GM18498 (cell line): ENCODE results near the gene ABCC4.

Source experiments
- ATAC-seq: cut with Tn5 transposase; IDR thresholded peaks from one replicate; pipeline ENCODE4 v1.9.1; 2021; ENCODE audit warnings: mild to moderate bottlenecking, moderate library complexity; ENCODE audit not compliant: unreplicated experiment

Gene ABCC4

GRCh38 chr13:95233026-95233635, 68.1 kb downstream of the ABCC4 start:
- ATAC-seq: no peak

- no peak for ATAC-seq
Observed at GRCh38 chr13:95231393-95231792, 69.9 kb downstream of the ABCC4 start.

- ATAC-seq: no peak
Observed at GRCh38 chr13:95229855-95230254, 71.4 kb downstream of the ABCC4 start.

- ATAC-seq: no peak
Observed at GRCh38 chr13:95228130-95228529, 73.1 kb downstream of the ABCC4 start.

GRCh38 chr13:95226932-95227695, 74.1 kb downstream of the ABCC4 start:
- ATAC-seq: peak; percentile 94

- ATAC-seq: no peak
Observed at GRCh38 chr13:95226476-95226875, 74.8 kb downstream of the ABCC4 start.

DNA sequence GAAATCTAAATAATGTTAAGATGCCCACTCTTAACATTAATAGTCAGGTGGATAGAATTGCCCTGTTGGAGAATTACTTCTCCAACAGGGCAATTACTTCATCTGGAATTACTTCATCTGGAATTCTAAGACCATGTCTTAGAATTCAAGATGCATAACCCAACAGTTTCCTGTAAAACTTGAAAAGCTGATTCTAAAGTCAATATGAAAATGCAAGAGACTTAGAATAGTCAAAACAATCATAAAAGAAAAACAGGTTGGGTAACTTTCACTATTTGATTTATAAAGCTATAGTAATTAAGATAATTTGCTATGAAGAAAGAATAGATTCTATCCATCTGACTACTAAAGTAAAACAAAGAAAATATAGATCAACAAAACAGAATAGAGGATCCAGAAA, 75.2 kb downstream of the ABCC4 start:
- no peak for ATAC-seq

DNA sequence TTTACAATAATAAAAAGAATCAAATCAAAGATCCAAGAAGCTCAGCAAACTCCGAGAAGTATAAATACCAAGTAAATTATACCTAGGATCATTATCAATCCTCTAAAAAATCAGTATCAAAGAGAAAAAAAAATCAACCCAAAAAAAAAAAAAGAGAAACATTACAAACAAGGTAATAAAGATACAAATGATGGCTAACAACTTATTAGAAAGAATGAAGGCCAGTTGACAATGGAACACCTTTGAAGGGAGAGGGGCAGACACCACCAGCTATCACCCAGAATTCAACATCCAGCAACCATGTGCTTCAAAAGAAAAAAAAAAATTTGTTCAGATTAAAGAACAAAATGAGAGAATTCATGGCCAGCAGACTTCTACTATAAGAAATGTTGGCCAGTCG, 77.2 kb downstream of the ABCC4 start:
- no peak for ATAC-seq

- peak; percentile 38 for ATAC-seq
Observed at GRCh38 chr13:95222733-95223018, 78.6 kb downstream of the ABCC4 start.

DNA sequence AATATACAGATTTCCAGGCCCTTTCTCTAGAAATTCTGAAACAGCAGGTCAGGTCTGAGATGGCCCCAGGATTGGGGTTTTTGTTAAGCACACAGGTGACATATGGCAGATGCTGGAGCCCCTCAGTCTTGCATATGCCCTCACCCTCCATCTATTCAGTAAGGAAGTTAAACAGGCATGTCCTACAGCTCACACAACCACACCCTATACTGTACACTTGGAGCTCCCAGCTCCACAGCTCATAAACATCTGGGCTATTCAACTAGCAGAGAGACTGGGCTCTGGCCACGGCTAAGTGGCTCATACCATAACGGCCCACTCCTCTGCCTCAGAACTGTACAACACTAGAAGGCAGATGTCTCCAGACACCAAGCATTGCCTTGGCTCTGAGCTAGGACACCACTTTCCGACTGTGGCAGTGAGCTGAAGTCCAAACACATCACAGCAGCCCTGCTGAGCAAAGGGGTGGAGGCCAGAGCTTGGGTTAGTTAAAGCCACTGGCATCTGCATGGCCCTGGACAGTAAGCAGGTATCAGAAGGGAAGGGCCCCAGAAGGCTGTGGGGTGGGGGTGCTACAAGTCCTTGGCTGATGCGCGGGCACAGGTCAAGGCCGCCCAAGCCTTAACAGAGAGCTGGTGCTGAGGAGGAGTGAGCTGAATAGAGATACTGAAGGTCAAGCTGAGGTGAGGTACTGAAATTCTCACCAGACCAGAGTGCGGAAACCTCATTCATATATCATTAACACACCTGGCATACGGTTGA, 79.1 kb downstream of the ABCC4 start:
- ATAC-seq: peak; percentile 36

DNA sequence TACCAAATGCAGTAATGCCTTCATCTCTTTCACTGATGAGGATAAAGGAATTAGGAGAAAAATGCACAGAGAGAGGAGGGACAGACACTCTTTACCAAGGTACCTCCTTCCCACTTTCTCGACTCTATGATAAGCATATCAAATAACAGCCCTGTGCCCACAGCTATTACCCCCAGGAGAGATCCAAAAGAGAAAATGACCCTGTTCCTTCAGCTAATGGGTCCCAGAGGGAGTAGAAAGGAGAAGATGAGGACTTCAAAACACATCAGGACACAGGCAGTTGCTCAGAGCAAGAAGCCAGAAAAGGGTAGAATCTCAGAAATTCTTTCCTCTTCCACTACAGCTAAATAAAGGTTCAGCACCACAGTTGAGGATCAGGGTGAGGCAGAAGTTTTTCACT, 80.6 kb downstream of the ABCC4 start:
- ATAC-seq: no peak

GRCh38 chr13:95217920-95218830, 83.1 kb downstream of the ABCC4 start:
- no peak for ATAC-seq

DNA sequence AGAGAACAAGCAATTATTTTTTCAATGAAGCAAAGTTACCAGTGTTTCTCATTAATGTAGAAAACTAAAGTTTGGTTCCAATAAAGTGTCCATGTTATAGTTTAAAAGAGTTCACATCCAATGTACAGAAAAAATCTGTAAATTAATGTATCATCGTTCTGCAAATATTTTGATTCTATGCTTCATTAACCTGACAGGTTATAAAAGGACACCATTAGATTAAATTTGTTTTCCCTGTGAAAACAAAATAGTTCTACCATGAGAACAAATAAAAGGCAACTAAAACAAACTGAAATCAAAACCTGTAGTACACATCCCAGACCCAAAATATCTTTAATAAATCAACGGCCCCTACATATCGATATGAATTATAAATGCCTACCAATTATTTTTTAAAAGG, 85.1 kb downstream of the ABCC4 start:
- no peak for ATAC-seq

DNA sequence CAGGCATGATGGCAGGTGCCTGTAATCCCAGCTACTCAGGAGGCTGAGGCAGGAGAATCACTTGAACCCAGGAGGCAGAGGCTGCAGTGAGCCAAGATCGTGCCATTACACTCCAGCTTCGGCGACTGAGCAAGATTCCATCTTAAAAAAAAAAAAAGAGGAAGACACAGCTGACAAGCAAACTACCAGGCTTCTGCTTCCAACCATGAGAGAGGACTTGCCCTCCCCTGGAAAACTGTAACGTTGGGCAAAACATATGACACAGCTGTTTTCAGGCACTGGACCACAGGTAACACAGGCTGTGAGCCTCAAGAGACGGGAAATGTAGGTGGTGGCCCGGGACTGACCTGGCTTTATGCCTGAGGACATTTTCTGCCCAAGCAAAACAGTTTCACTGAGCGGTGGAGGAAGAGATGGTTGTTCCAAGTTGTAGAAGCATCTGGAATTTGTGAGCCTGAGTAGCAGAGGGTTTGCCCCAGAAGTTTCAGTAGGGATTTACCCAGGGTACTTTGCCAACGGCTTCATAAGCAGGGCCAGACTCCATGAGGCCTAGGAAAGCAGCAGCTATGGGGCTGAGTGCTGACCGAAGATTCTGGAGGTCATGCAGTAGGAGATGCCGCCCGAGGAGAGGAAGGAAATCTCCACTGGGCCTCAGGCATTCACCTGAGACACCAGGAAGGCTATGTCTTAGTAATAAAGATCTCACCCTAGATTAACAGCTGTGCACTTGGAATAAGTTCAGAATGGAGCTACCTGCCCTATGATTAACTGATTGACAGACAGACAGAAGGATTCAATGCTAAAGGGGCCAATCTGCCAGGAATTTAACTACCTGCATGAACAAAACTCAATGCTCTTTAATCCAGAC, 88.0 kb downstream of the ABCC4 start:
- no peak for ATAC-seq

DNA sequence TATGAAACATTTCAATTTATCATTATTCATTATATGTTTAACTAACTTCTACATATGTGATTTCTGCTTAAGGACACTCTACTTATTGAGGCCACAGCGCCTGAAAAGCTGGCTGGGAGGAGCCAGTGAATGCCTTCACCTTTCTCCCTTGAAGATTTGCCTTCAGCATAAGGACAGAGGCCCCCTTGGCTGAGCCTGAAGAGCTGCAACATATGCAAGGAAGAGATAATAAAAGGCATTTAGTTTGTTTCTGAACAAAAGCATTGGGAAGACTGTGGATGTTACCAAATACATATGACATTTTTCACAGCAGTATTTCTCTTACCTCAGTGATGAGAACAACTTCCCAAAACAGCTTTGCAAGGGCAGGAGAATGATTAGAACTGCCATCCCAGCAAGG, 92.1 kb downstream of the ABCC4 start:
- ATAC-seq: no peak

DNA sequence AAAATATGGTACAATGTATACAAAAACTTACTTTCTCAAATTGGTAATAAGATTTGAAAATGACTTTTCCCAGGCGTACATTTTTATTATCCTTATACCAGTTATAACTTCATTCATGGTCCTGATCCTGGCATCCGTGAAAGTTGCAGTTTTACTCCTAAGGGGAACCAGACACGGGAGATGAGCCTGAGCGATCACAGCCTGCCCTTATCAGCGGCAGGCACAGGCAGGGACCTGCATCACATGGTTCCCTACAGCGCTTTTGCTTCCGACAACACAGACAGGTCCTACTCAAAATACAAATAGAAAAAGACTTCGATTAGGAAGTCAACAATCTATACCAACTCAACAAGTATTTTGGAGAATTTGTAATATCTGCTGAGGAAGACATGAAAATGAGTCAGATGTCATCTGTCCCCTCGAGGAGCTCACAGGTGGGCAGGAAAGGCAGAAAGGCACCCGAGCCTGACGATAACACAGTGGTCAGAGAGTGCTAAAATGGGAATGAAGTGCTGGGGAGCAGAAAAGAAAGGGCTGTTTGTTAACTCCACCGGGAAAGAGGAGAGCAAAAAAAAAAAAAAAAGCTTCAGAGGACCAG, 93.4 kb downstream of the ABCC4 start:
- peak; percentile 86 for ATAC-seq

DNA sequence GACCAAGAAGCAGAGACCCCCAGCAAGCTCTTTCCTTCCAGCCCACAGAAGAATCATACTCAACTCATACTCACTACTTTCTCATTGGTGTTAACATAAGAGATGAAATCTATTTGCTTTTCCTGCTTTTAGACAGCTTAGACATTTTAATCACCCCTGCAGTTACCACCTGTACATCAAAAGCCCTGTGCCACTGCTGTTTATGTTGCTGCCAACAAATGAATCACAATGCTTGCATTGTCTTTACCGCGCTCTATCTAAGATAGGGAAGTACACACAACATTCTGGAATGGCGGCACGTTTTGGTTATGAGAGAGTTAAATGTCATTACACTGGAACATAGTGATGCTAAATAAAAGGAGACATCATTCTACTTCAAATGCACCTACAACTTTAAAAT, 95.1 kb downstream of the ABCC4 start:
- no peak for ATAC-seq

GRCh38 chr13:95204231-95204765, 97.0 kb downstream of the ABCC4 start:
- ATAC-seq: no peak

- ATAC-seq: no peak
Observed at GRCh38 chr13:95201814-95202651, 99.2 kb downstream of the ABCC4 start.
